GM12878 (cell line): ENCODE data around the gene USP27X.

Experiments
- KDM1A ChIP-seq: fragments of 200-600 bp; sonication (generic); IDR thresholded peaks from 2 replicates; pipeline ENCODE4 v1.6.1; 2016; ENCODE audit warnings: borderline replicate concordance
- POLR2AphosphoS5 ChIP-seq: IDR thresholded peaks from 2 replicates; pipeline ENCODE4 v1.6.1; 2011; ENCODE audit warnings: mild to moderate bottlenecking, low read length, inconsistent platforms
- TARDBP ChIP-seq: IDR thresholded peaks from 2 replicates; pipeline ENCODE4 v1.6.1; 2016; ENCODE audit warnings: borderline replicate concordance

- TF ChIP-seq TARDBP (no peak), KDM1A (no peak), POLR2AphosphoS5 (no peak)
Observed at GRCh38 chrX:49858341-49858740, 20.9 kb upstream of the USP27X start.
